Cardiac muscle cell (in vitro differentiated cells and primary cell): Measurements from ENCODE around the gene CCIN. TPM values are rescaled to one million over a fixed set of nuclear protein-coding genes. Genes with fewer than 3 reads are reported as not detected.

Experiments used
- DNase-seq, 2 donors: peaks; one replicate each; pipeline versions ENCODE4 v3.0.0 to v3.0.0-alpha.2; 2010 to 2017; ENCODE audit warnings: low read depth in 1 of 2, low spot score in 1 of 2
- H3K27ac ChIP-seq: fragments of 200-600 bp; sonication (generic); 2 replicates; pipeline ENCODE4 v1.5.1; 2016
- H3K27me3 ChIP-seq: fragments of 200-600 bp; sonication (generic); 2 replicates; pipeline ENCODE4 v1.6.0; 2016; ENCODE audit warnings: control low read depth
- H3K36me3 ChIP-seq: fragments of 200-600 bp; sonication (generic); 2 replicates; pipeline ENCODE4 v1.5.1; 2016; ENCODE audit warnings: control low read depth
- H3K4me1 ChIP-seq: fragments of 200-600 bp; sonication (generic); 2 replicates; pipeline ENCODE4 v1.8.1; 2017; ENCODE audit warnings: low read depth, mild to moderate bottlenecking, mixed run types
- H3K4me3 ChIP-seq: fragments of 200-600 bp; sonication (generic); 2 replicates; pipeline ENCODE4 v1.5.1; 2016; ENCODE audit warnings: mild to moderate bottlenecking
- H3K9me3 ChIP-seq: fragments of 200-600 bp; sonication (generic); 2 replicates; pipeline ENCODE4 v1.5.1; 2017; ENCODE audit warnings: low read depth, mild to moderate bottlenecking, control low read depth
- polyA plus RNA-seq: library from polyadenylated mRNA; unstranded; fragments of >200 nt; fragmentation: Nextera tagmentation; extraction: Ambion mirVana; gene quantifications from 2 replicates; pipeline ENCODE4 v1.2.1, GENCODE V29; 2016
- total RNA-seq: library from RNA; depleted of rRNA; stranded (reverse); fragments of >200 nt; gene quantifications from 2 replicates; pipeline ENCODE4 v1.2.3, GENCODE V29; 2016
- TF ChIP-seq, protein P1 (sequence below): IDR thresholded peaks from 2 replicates; pipeline ENCODE4 v1.5.1; 2012; ENCODE audit warnings: low read depth, mild to moderate bottlenecking, low read length

CCIN gene
- total and polyA plus RNA-seq, 2 experiments from 2014 or later = 0.39 TPM; not detected in 1

DNA sequence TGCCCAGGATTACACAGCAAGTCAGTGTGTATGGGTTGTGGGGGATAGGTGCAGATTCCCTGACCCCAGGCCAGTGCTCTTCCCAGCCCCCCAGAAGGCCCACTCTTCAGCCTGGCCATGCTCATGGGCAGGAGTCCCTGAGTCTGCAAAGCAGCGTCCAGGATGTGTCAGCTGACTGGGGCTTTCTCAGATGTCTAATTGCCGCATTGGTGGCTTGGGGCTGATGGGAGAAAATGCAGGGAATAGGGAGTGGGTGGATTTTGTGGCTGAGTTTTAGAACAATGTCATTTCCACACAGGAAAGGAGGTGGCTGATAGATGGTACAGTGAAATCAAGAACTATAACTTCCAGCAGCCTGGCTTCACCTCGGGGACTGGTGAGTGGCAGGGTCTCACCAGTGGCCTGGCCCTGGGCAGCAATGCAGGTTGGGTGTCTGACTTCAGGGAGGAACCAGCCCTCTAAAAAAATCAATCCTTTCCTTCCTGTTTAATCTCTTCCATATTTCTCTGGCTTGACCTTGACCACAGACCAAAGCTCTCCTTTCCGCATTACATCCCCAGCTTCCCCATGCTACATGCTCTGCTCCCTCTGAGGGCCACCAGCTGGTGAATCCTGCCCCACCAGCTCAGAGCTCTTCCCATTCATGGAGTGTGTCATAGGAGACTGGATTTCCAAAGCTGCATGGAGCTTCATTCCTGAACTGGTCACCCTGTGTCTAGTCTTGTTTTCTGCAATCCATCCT, 18.4 kb upstream of the CCIN start:
- no peaks in the 10 kb centered on the region for H3K9me3 ChIP-seq
- peaks cover 7% of the 10 kb centered on the region for H3K4me1 ChIP-seq
- H3K27me3 ChIP-seq = no peaks in the 10 kb centered on the region
- TF ChIP-seq, protein P1, sequence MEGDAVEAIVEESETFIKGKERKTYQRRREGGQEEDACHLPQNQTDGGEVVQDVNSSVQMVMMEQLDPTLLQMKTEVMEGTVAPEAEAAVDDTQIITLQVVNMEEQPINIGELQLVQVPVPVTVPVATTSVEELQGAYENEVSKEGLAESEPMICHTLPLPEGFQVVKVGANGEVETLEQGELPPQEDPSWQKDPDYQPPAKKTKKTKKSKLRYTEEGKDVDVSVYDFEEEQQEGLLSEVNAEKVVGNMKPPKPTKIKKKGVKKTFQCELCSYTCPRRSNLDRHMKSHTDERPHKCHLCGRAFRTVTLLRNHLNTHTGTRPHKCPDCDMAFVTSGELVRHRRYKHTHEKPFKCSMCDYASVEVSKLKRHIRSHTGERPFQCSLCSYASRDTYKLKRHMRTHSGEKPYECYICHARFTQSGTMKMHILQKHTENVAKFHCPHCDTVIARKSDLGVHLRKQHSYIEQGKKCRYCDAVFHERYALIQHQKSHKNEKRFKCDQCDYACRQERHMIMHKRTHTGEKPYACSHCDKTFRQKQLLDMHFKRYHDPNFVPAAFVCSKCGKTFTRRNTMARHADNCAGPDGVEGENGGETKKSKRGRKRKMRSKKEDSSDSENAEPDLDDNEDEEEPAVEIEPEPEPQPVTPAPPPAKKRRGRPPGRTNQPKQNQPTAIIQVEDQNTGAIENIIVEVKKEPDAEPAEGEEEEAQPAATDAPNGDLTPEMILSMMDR = no peak
- H3K27ac ChIP-seq = no peak overlapping the region
- no peak overlapping the region for H3K4me3 ChIP-seq
- no peaks in the 10 kb centered on the region for H3K36me3 ChIP-seq
- DNase-seq = peak in 1 of 2 donors; percentile 30

DNA sequence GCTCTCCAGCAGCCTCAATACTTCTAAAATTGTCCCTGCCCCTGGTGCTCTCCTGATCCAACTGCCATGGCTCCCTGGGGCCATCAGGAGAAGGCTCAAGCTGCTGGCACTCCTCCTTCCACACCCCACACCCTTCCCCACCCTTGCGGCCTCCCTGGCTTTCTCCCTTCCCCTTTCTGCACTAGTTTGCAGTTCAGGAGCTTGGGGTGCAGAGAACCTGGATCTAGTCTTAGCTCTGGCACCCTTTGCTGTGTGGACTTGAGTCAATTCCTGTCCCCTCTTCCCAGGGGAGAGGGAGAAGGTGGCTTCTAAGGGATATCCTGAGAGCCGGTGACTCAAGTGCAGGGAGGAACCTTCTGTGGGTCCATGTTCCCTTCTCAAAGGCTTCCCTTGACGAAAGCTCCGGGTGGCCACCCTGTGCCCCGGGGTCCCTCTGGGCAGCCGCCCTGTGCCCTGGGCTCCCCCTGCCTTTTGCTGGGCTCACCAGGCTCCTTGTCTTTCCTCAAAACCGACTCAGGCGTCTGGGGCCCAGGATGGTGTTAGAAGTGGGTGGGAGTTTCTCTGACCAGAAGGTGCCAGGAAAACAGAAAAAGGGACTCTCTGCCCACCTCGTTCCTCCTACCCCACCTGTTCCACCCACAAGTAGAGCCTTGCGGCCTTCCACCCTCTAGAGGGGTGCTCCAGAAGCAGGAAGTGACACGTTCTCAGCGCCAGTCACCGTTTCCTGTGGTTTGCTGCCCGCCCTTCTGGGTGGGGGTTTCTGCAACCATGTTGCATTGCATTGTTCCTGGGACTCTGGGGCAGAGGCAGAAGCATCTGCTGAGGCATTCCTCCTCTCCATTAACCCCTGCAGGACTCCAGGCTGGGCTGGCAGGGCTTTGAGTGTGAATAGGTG, 17.6 kb upstream of the CCIN start:
- Histone ChIP-seq H3K36me3 (no peaks in the 10 kb centered on the region), H3K4me1 (peaks cover 7% of the 10 kb centered on the region), H3K4me3 (no peak overlapping the region), H3K9me3 (no peaks in the 10 kb centered on the region), H3K27me3 (no peaks in the 10 kb centered on the region), H3K27ac (no peak overlapping the region)
- DNase-seq = peak in 1 of 2 donors; percentile 81
- TF ChIP-seq, protein P1 = no peak

DNA sequence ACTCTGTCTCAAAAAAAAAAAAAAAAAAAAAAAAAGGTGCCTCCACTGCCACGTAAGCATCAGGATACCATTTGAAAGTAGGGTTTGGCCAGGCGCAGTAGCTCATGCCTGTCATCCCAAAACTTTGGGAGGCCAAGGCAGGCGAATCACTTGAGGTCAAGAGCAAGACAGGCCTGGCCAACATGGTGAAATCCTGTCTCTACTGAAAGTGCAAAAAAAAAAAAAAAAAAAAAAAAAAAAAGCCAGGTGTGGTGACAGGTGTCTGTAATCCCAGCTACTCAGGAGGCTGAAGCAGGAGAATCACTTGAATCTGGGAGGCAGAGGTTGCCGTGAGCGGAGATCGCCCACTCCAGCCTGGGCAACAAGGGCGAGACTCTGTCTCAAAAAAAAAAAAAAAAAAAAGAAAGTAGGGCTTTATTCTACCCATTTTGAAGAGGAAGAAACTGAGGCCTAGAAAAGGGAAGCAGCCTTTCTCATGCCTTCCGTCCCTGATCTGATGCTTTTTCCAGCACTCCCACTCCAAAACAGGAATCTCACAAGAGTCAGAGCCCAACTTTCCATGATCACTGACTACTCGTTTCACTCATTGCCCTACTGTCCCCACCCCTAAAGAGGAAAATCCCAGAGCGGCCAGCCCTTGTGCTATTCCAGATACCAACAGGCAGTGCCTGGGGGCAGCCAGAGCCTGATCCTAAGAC, 16.3 kb upstream of the CCIN start:
- Histone ChIP-seq H3K27ac (no peak overlapping the region), H3K36me3 (no peaks in the 10 kb centered on the region), H3K27me3 (no peaks in the 10 kb centered on the region), H3K9me3 (no peaks in the 10 kb centered on the region), H3K4me3 (no peak overlapping the region), H3K4me1 (peaks cover 7% of the 10 kb centered on the region)
- TF ChIP-seq, protein P1 = no peak
- DNase-seq = no peak

DNA sequence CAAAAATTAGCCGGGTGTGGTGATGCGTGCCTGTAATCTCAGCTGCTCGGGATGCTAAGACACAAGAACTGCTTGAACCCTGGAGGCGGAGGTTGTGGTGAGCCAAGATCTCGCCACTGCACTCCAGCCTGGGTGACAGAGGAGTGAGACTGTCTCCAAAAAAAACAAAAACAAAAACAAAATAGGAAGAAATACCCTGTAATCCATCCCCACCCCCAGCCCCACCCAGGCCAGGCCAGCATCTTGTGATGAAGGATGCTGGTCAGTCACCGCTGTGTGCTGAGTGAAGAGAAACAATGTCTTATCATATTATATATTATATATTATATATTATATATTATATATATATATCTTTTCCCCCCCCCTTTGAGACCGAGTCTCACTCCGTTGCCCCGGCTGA, 15.4 kb upstream of the CCIN start:
- TF ChIP-seq, protein P1 = no peak
- H3K4me3 ChIP-seq = no peak overlapping the region
- no peak for DNase-seq
- no peaks in the 10 kb centered on the region for H3K9me3 ChIP-seq
- no peak overlapping the region for H3K27ac ChIP-seq
- no peaks in the 10 kb centered on the region for H3K27me3 ChIP-seq
- H3K4me1 ChIP-seq = peaks cover 7% of the 10 kb centered on the region
- no peaks in the 10 kb centered on the region for H3K36me3 ChIP-seq

DNA sequence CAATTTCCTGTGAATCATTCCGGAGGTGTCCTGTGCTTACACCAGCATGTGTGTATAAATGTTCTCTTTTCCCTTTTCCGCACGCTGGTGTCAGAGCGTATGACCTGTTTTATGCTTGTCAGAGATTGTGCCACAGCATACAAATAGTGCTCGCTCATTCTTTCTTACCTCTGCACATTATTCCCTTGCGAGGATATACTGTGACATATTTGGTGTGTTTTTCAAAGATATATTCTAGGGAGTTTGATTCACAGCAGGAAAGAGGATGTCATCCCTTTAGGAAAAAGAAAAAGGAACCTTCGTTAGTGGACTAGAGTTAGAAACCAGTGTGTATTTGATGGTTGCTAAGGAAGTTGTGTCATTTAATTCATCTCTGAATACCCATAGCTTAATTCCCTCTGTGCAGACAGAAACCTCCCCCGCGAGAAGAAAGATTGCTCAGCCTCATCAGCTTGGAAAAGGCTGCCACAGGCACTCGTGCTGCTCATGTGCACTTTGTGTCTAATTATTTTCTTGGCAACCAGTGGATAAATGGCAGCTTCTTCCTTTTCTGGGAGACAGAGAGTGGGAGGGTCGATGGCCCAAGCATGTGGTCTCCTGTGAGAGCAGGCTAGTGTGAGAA, 14.7 kb upstream of the CCIN start:
- peak; percentile 16 to 89 for DNase-seq
- peak overlapping the region; percentile 71 for H3K27ac ChIP-seq

More for the DNA sequence above, 14.7 kb upstream of the CCIN start:
- no peaks in the 10 kb centered on the region for H3K9me3 ChIP-seq
- H3K27me3 ChIP-seq = no peaks in the 10 kb centered on the region
- peaks cover 7% of the 10 kb centered on the region for H3K4me1 ChIP-seq
- H3K4me3 ChIP-seq = no peak overlapping the region
- H3K36me3 ChIP-seq = no peaks in the 10 kb centered on the region
- TF ChIP-seq, protein P1 = no peak
